DND-41 (cell line): Measurements from ENCODE around the gene ACAA1.

Experiments used
- ATAC-seq: fragments of 200-7000 bp; cut with Tn5 transposase; 3 replicates; pipeline ENCODE4 v1.9.1; 2021; ENCODE audit warnings: low read depth; ENCODE audit not compliant: insufficient read depth
- DNase-seq: peaks from one replicate; pipeline ENCODE4 v3.0.0-alpha.2; 2020
- H2AFZ ChIP-seq: 2 replicates; pipeline ENCODE4 v1.6.0; 2012; ENCODE audit warnings: low read depth, low read length
- H3K27ac ChIP-seq: 2 replicates; pipeline ENCODE4 v1.5.1; 2012; ENCODE audit warnings: low read length, inconsistent platforms
- H3K27me3 ChIP-seq: fragments of 200-600 bp; sonication (generic); 2 replicates; pipeline ENCODE4 v1.6.0; 2012; ENCODE audit warnings: low read length, mild to moderate bottlenecking, inconsistent platforms; ENCODE audit not compliant: insufficient read depth, poor library complexity
- H3K36me3 ChIP-seq: 2 replicates; pipeline ENCODE4 v1.5.1; 2012; ENCODE audit warnings: low read length, inconsistent platforms; ENCODE audit not compliant: insufficient read depth
- H3K4me1 ChIP-seq: 2 replicates; pipeline ENCODE4 v1.5.1; 2012; ENCODE audit warnings: mild to moderate bottlenecking, low read length; ENCODE audit not compliant: insufficient read depth
- H3K4me2 ChIP-seq: 2 replicates; pipeline ENCODE4 v1.6.0; 2012; ENCODE audit warnings: mild to moderate bottlenecking, moderate library complexity, low read length, inconsistent platforms; ENCODE audit not compliant: insufficient read depth
- H3K4me3 ChIP-seq, 2 experiments: fragments of 200-600 bp in 1 of 2; shearing (Covaris generic) in 1 of 2; 2 replicates each; pipeline ENCODE4 v1.5.1; 2012 to 2016; ENCODE audit warnings: inconsistent platforms in 2 of 2, low read length in 2 of 2, mild to moderate bottlenecking in 2 of 2, low read depth in 1 of 2, moderate library complexity in 1 of 2
- H3K79me2 ChIP-seq: 2 replicates; pipeline ENCODE4 v1.6.0; 2012; ENCODE audit warnings: low read length, inconsistent platforms; ENCODE audit not compliant: insufficient read depth
- H3K9ac ChIP-seq: 2 replicates; pipeline ENCODE4 v1.6.0; 2012; ENCODE audit warnings: low read depth, mild to moderate bottlenecking, inconsistent platforms, low read length, moderate library complexity
- H3K9me3 ChIP-seq: 2 replicates; pipeline ENCODE4 v1.5.1; 2012; ENCODE audit warnings: low read length, moderate library complexity, mild to moderate bottlenecking, inconsistent platforms; ENCODE audit not compliant: insufficient read depth, severe bottlenecking
- H4K20me1 ChIP-seq: 2 replicates; pipeline ENCODE4 v1.6.0; 2012; ENCODE audit warnings: low read length; ENCODE audit not compliant: insufficient read depth
- EZH2 ChIP-seq: IDR thresholded peaks from 3 replicates; pipeline ENCODE4 v1.6.1; 2012; ENCODE audit warnings: borderline replicate concordance, low read depth, mild to moderate bottlenecking, moderate library complexity, low read length, inconsistent platforms; ENCODE audit not compliant: severe bottlenecking
- TF ChIP-seq, protein P1 (sequence below): IDR thresholded peaks from 2 replicates; pipeline ENCODE4 v1.5.1; 2012; ENCODE audit warnings: borderline replicate concordance, low read length, moderate library complexity, mild to moderate bottlenecking; ENCODE audit not compliant: poor library complexity, severe bottlenecking; ENCODE audit errors: extremely low read depth

The ACAA1 gene

DNA sequence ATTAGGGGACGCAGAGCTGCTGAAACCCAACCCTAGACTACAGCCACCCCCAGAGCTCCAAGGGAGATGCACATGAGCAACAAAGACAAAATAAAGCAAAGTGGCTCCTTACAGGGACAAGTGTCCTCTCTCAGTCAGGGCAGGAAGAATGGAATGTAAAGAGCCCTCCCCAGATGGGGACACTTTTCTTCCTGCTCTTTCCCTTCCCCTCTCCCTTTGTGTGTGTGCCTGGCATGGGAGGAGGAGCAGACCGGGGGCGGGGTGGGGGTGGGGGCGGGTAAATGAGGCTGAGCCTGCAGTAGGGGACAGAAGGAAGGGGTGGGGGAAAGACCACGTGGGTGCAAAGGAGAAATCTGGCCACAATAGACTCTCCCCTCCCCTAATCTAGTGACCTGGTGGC, 37.4 kb downstream of the ACAA1 start:
- H3K4me1 ChIP-seq, result no peaks in the 10 kb centered on the region
- no peak overlapping the region for H3K27ac ChIP-seq
- ATAC-seq (no peak), DNase-seq (no peak)
- no peak overlapping the region for H3K4me3 ChIP-seq
- H4K20me1 ChIP-seq, result no peaks in the 10 kb centered on the region
- H3K9me3 ChIP-seq, result no peaks in the 10 kb centered on the region
- H3K4me2 ChIP-seq, result no peak overlapping the region
- peaks cover 41% of the 10 kb centered on the region for H3K27me3 ChIP-seq
- TF ChIP-seq EZH2, result no peak
- TF ChIP-seq, protein P1, sequence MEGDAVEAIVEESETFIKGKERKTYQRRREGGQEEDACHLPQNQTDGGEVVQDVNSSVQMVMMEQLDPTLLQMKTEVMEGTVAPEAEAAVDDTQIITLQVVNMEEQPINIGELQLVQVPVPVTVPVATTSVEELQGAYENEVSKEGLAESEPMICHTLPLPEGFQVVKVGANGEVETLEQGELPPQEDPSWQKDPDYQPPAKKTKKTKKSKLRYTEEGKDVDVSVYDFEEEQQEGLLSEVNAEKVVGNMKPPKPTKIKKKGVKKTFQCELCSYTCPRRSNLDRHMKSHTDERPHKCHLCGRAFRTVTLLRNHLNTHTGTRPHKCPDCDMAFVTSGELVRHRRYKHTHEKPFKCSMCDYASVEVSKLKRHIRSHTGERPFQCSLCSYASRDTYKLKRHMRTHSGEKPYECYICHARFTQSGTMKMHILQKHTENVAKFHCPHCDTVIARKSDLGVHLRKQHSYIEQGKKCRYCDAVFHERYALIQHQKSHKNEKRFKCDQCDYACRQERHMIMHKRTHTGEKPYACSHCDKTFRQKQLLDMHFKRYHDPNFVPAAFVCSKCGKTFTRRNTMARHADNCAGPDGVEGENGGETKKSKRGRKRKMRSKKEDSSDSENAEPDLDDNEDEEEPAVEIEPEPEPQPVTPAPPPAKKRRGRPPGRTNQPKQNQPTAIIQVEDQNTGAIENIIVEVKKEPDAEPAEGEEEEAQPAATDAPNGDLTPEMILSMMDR, result no peak
- no peak overlapping the region for H3K9ac ChIP-seq
- H3K36me3 ChIP-seq, result no peaks in the 10 kb centered on the region
- no peak overlapping the region for H2AFZ ChIP-seq
- H3K79me2 ChIP-seq, result no peaks in the 10 kb centered on the region

DNA sequence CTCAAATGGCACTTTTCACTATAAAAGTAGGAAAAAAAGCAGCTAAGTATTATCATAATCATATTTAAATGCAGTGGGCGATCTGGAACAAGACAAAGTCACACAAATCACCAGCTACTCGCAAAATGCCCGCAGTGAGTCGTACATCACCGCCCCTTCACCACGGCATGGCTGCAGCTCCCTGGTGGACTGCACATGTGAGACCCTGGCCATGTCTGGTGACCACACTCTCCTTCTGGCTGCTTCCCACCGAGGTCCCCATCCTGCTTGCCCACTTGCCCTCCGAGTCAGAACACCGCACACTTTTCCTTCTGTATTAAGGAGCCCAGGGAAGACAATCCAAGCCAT, 38.6 kb downstream of the ACAA1 start:
- Histone ChIP-seq H3K4me3 (no peak overlapping the region), H3K27me3 (peaks cover 41% of the 10 kb centered on the region), H2AFZ (no peak overlapping the region), H3K36me3 (no peaks in the 10 kb centered on the region), H3K4me2 (no peak overlapping the region), H3K9ac (no peak overlapping the region), H3K9me3 (no peaks in the 10 kb centered on the region), H3K27ac (no peak overlapping the region), H4K20me1 (no peaks in the 10 kb centered on the region), H3K79me2 (no peaks in the 10 kb centered on the region), H3K4me1 (no peaks in the 10 kb centered on the region)
- ATAC-seq (no peak), DNase-seq (no peak)
- TF ChIP-seq EZH2, result no peak
- TF ChIP-seq, protein P1, result no peak

GRCh38 chr3:38097446-38098375, 39.2 kb downstream of the ACAA1 start:
- Histone ChIP-seq H3K27me3 (peaks cover 41% of the 10 kb centered on the region), H3K4me1 (no peaks in the 10 kb centered on the region), H3K4me2 (no peak overlapping the region), H3K79me2 (no peaks in the 10 kb centered on the region), H3K9me3 (no peaks in the 10 kb centered on the region), H4K20me1 (no peaks in the 10 kb centered on the region), H3K27ac (no peak overlapping the region), H3K9ac (no peak overlapping the region), H2AFZ (no peak overlapping the region), H3K4me3 (no peak overlapping the region), H3K36me3 (no peaks in the 10 kb centered on the region)
- no peak for TF ChIP-seq EZH2
- TF ChIP-seq, protein P1, result no peak
- no peak for ATAC-seq
- DNase-seq, result no peak
